K562 (cell line): ENCODE data around the gene EIF3K. TPM values are rescaled to one million over a fixed set of nuclear protein-coding genes. Genes with fewer than 3 reads are reported as not detected.

Experiments used
- ATAC-seq: fragments of 200-7000 bp; cut with Tn5 transposase; 3 replicates; pipeline ENCODE4 v1.9.1; 2020; ENCODE audit warnings: moderate library complexity
- BruUV-seq: library from RNA; stranded (reverse); fragments of 400-500 nt; replicated peaks from 2 replicates; lab custom pipeline; 2021; lab: Mats Ljungman, UMichigan
- CTCF ChIA-PET: fragments of 300-600 bp; formaldehyde crosslinking; extraction: SDS; loops from one replicate; lab custom pipeline; 2021; ENCODE audit warnings: low intra/inter-chr PET ratio; lab: Yijun Ruan, JAX
- POLR2A ChIA-PET: fragments of 300-600, 350-650 bp; sonication (Branson Sonifier 250); formaldehyde crosslinking; extraction: SDS; loops from one replicate; lab custom pipeline; 2021; ENCODE audit warnings: antibody characterized with exemption, inconsistent platforms; lab: Yijun Ruan, JAX
- DNase-seq, 4 experiments: peaks; one replicate each; pipeline versions ENCODE4 v3.0.0 to v3.0.0-alpha.2; 2011 to 2018; ENCODE audit warnings: low spot score in 3 of 4, mixed read lengths in 3 of 4; ENCODE audit errors: extremely low read depth in 1 of 4
- FAIRE-seq: peaks from 2 replicates; lab custom pipeline; 2011; peaks lifted over from hg19 to GRCh38; lab: Jason Lieb, UNC
- H2AFZ ChIP-seq: 2 replicates; pipeline ENCODE4 v1.6.0; 2011; ENCODE audit warnings: low read depth, low read length, control low read depth, inconsistent platforms
- H3K27ac ChIP-seq: fragments of 200-600 bp; 3 replicates; pipeline ENCODE4 v1.8.0; 2011; ENCODE audit warnings: low read depth, mild to moderate bottlenecking, control low read depth, inconsistent platforms, low read length, moderate library complexity, mixed read lengths; ENCODE audit errors: extremely low read depth
- H3K27me3 ChIP-seq, 2 experiments: fragments of 300-600 bp in 1 of 2; 2 replicates in 1 of 2; 3 replicates in 1 of 2; pipeline versions ENCODE4 v1.6.0 to v1.8.0; 2011; ENCODE audit warnings: inconsistent platforms in 2 of 2, low read length in 2 of 2, mild to moderate bottlenecking in 1 of 2, mixed read lengths in 1 of 2, moderate library complexity in 1 of 2; ENCODE audit not compliant: control insufficient read depth in 2 of 2, insufficient read depth in 2 of 2
- H3K36me3 ChIP-seq: fragments of 300-600 bp; 3 replicates; pipeline ENCODE4 v1.8.0; 2011; ENCODE audit warnings: mild to moderate bottlenecking, low read length, inconsistent platforms; ENCODE audit not compliant: control insufficient read depth, insufficient read depth
- H3K4me1 ChIP-seq, 2 experiments: fragments of 200-600 bp in 1 of 2; replicated peaks in 1 of 2; 2 replicates in 1 of 2; 3 replicates in 1 of 2; pipeline versions ENCODE4 v1.5.1 to v1.8.0; 2011; ENCODE audit warnings: inconsistent platforms in 2 of 2, low read length in 2 of 2, mild to moderate bottlenecking in 1 of 2, mixed read lengths in 1 of 2, moderate library complexity in 1 of 2; ENCODE audit not compliant: control insufficient read depth in 2 of 2, insufficient read depth in 2 of 2
- H3K4me2 ChIP-seq: 2 replicates; pipeline ENCODE4 v1.6.1; 2011; ENCODE audit warnings: low read length, control low read depth, inconsistent platforms, mixed read lengths; ENCODE audit not compliant: insufficient read depth
- H3K4me3 ChIP-seq: fragments of 200-600 bp; sonication (generic), shearing (Covaris generic); 2 replicates; pipeline ENCODE4 v1.5.1; 2016; ENCODE audit warnings: control low read depth, inconsistent platforms
- H3K79me2 ChIP-seq: fragments of 200-600 bp; 3 replicates; pipeline ENCODE4 v1.8.0; 2011; ENCODE audit warnings: low read length, inconsistent platforms; ENCODE audit not compliant: control insufficient read depth, insufficient read depth
- H3K9ac ChIP-seq, 2 experiments: 2 replicates each; pipeline versions ENCODE4 v1.6.0 to v1.6.1; 2011; ENCODE audit warnings: low read depth in 2 of 2, low read length in 2 of 2, control low read depth in 1 of 2, inconsistent platforms in 1 of 2, mild to moderate bottlenecking in 1 of 2, mixed read lengths in 1 of 2; ENCODE audit not compliant: insufficient read depth in 1 of 2
- H3K9me1 ChIP-seq: one replicate; pipeline ENCODE4 v1.6.0; 2011; ENCODE audit warnings: inconsistent platforms, mild to moderate bottlenecking, low read length, moderate library complexity; ENCODE audit not compliant: control insufficient read depth, insufficient read depth
- H3K9me3 ChIP-seq: replicated peaks from 2 replicates; pipeline ENCODE4 v1.5.1; 2011; ENCODE audit warnings: low read depth, low read length, inconsistent platforms; ENCODE audit not compliant: control insufficient read depth, insufficient read depth
- H4K20me1 ChIP-seq: replicated peaks from 2 replicates; pipeline ENCODE4 v1.6.1; 2011; ENCODE audit warnings: low read length, inconsistent platforms, mixed read lengths; ENCODE audit not compliant: control insufficient read depth, insufficient read depth
- CHD1 ChIP-seq: fragments of 200-600 bp; sonication (generic); IDR thresholded peaks from one replicate; pipeline ENCODE4 v1.6.1; 2012; ENCODE audit warnings: mild to moderate bottlenecking, moderate library complexity, low read length, inconsistent platforms
- GATAD2B ChIP-seq: fragments of 450-650 bp; IDR thresholded peaks from 2 replicates; pipeline ENCODE4 v1.6.1; 2017; ENCODE audit warnings: mild to moderate bottlenecking, borderline replicate concordance
- NFE2L1 ChIP-seq: fragments of 450-650 bp; IDR thresholded peaks from 2 replicates; pipeline ENCODE4 v1.6.1; 2016; ENCODE audit warnings: missing genetic modification characterization, low read depth, mild to moderate bottlenecking, missing compliant biosample characterization, moderate library complexity, borderline replicate concordance
- TBL1XR1 ChIP-seq, 2 experiments: IDR thresholded peaks; 2 replicates each; pipeline ENCODE4 v1.6.1; 2012; ENCODE audit warnings: improper control_type of control experiment in 2 of 2, low read length in 2 of 2, mild to moderate bottlenecking in 1 of 2
- TFE3 ChIP-seq: fragments of 450-650 bp; formaldehyde crosslinking; IDR thresholded peaks from 2 replicates; pipeline ENCODE4 v1.4.0; 2020; ENCODE audit warnings: mild to moderate bottlenecking, mixed read lengths
- ZBTB5 ChIP-seq: fragments of 450-650 bp; IDR thresholded peaks from 2 replicates; pipeline ENCODE4 v1.6.1; 2017; ENCODE audit warnings: antibody characterized with exemption
- ZNF445 ChIP-seq: fragments of 250-450 bp; sonication (Bioruptor Pico); IDR thresholded peaks from 2 replicates; pipeline ENCODE4 v1.4.0; 2020; ENCODE audit warnings: low read depth, mild to moderate bottlenecking, moderate library complexity
- WGBS: fragments of 100-300 bp; shearing (Covaris generic); methylation state at CpG from one replicate; pipeline ENCODE4 v1.1.6; 2016; ENCODE audit warnings: low coverage, mixed read lengths; ENCODE audit not compliant: insufficient coverage; ENCODE audit errors: missing lambda C conversion rate; 5-methylcytosine and 5-hydroxymethylcytosine counted together
- in situ Hi-C: fragments of 300-500 bp; cut with MboI; formaldehyde crosslinking; loops from 4 replicates; pipeline ENCODE4 v1.15.0; 2018; ENCODE audit warnings: inconsistent platforms, mixed read lengths
- intact Hi-C: fragments of 100-400 bp; cut with micrococcal nuclease; formaldehyde crosslinking; loops from 2 replicates; pipeline ENCODE4 v1.14.2; 2022
- polyA plus RNA-seq, 8 experiments: library from polyadenylated mRNA; depleted of rRNA in 4 of 8; stranded (reverse) in 5 of 8; unstranded in 3 of 8; fragments of >200 nt; fragmentation: Nextera tagmentation in 2 of 8; fragmentation: Illumina TruSeq in 1 of 8; extraction: Ambion mirVana in 2 of 8; extraction: Trizol in 1 of 8; gene quantifications; 2 replicates each; pipeline versions ENCODE4 v1.2.1 to v1.2.3, GENCODE V29; 2011 to 2014; ENCODE audit warnings: inconsistent platforms in 1 of 8, missing spikeins in 1 of 8
- total RNA-seq, 7 experiments: library from RNA; depleted of rRNA in 6 of 7; stranded (reverse); fragments of >200 nt in 6 of 7; fragmentation: Illumina TruSeq in 2 of 7; extraction: Trizol in 2 of 7; gene quantifications; 2 replicates each; pipeline versions ENCODE4 v1.2.1 to v1.2.3, GENCODE V29; 2011 to 2021; ENCODE audit warnings: low replicate concordance in 1 of 7
- TF ChIP-seq, protein P1 (sequence below): sonication (generic); formaldehyde crosslinking; IDR thresholded peaks from 2 replicates; pipeline ENCODE4 v1.8.0; 2022; ENCODE audit warnings: missing genetic modification reagents, mild to moderate bottlenecking, borderline replicate concordance

The EIF3K gene
- total and polyA plus RNA-seq, 9 of the 15 experiments (the other 6 are each of a cell fraction or from before 2014, with no cell fraction given), result 387 to 1,827 (median 733) TPM

DNA sequence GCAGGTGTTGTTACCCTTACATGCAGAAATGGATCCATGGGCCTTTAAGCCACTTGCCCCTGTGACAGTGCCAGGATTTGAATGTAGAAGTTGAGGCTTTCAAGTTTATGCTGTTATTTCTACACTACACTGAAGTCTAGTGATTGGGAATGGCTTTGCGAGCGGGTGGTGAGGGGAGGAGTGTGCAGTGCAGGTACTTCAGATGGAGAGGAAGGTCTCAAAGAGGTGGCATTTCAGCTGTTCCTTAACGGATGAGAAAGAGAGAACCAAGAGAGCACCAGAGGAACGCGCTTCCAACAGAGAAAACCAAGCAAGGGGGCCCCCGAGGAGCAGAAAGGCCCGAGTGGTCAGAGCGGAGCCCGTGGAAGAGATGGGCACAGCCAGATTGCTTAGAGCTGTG lies 41.7 kb downstream of the EIF3K start:
- H3K4me3 ChIP-seq, result no peak overlapping the region
- peaks cover 9% of the 10 kb centered on the region for H3K9me1 ChIP-seq
- no peak for TF ChIP-seq TBL1XR1 (IDR thresholded peaks at IDR 0.05; ENCODE audit: low read length in 2 of 2)
- no peak for TF ChIP-seq GATAD2B
- no peak for TF ChIP-seq ZNF445 (CRISPR knock-in tag)
- no peak overlapping the region; the same call in 2 of the 3 replicates for H3K27ac ChIP-seq
- peaks cover 70% of the 10 kb centered on the region for H3K36me3 ChIP-seq
- 94% methylated on average over 9 of the region's 9 CpGs for WGBS
- CTCF ChIA-PET, result no interaction called here
- DNase-seq (no peak), FAIRE-seq (no peak), ATAC-seq (no peak)
- POLR2A ChIA-PET, result interaction anchor here (2.9 to 5.2 kb wide), 3 partner anchors 10 to 15 kb away, joined by 17 to 31 read pairs (median 18); partner anchors contain the start of gene ACTN4
- no peaks in the 10 kb centered on the region for H3K9me3 ChIP-seq
- intact Hi-C loops, result no loop called here
- in situ Hi-C loops, result no loop called here
- H3K9ac ChIP-seq, result no peak overlapping the region
- peaks cover 33 to 68% of the 10 kb centered on the region in 2 experiments for H3K4me1 ChIP-seq
- no peaks in the 10 kb centered on the region for H3K27me3 ChIP-seq
- H4K20me1 ChIP-seq, result peaks cover 63% of the 10 kb centered on the region
- H2AFZ ChIP-seq, result no peak overlapping the region
- no TSS peak for BruUV-seq
- no peak overlapping the region for H3K4me2 ChIP-seq
- H3K79me2 ChIP-seq, result peaks cover 97% of the 10 kb centered on the region

DNA sequence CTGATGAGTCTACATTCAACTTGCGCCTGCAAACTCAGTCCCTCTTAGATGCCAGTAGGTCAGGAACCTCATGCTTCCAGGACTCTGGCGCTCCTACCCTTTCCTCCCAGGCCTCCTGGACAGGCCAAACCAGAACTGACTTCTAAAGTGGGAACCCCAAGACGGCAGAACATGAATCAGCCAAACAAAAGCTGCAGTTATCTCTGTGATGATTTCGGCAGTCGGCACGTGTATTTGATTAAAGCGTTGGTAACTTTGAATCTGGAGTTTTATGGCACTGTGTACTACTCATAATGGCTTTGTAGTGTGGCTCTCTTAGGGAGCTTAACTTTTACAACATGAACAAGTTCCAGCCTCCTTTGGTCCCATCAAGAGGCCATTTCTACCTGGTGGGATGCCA lies 42.1 kb downstream of the EIF3K start:
- no peak overlapping the region for H3K4me3 ChIP-seq
- no peak for ATAC-seq
- no TSS peak for BruUV-seq
- WGBS, result 63% methylated on average over 7 of the region's 7 CpGs
- in situ Hi-C loops (no loop called here), intact Hi-C loops (no loop called here)
- no peak for DNase-seq
- H3K4me2 ChIP-seq, result no peak overlapping the region
- peaks cover 37 to 72% of the 10 kb centered on the region in 2 experiments for H3K4me1 ChIP-seq
- peaks cover 97% of the 10 kb centered on the region for H3K79me2 ChIP-seq
- H3K9me1 ChIP-seq, result peaks cover 9% of the 10 kb centered on the region
- no peaks in the 10 kb centered on the region for H3K27me3 ChIP-seq
- H2AFZ ChIP-seq, result no peak overlapping the region
- no peak overlapping the region for H3K9ac ChIP-seq
- no peak overlapping the region; the same call in 2 of the 3 replicates for H3K27ac ChIP-seq
- ChIA-PET POLR2A (interaction anchor here (2.9 to 5.2 kb wide), 2 partner anchors 10 to 14 kb away, joined by 18 to 31 read pairs; no protein-coding TSS in a partner anchor), CTCF (no interaction called here)
- no peaks in the 10 kb centered on the region for H3K9me3 ChIP-seq
- peaks cover 63% of the 10 kb centered on the region for H4K20me1 ChIP-seq
- peaks cover 68% of the 10 kb centered on the region for H3K36me3 ChIP-seq
- no peak for FAIRE-seq
- TF ChIP-seq TFE3 (no peak), NFE2L1 (tag) (no peak), ZBTB5 (no peak), CHD1 (no peak)
- TF ChIP-seq, protein P1, sequence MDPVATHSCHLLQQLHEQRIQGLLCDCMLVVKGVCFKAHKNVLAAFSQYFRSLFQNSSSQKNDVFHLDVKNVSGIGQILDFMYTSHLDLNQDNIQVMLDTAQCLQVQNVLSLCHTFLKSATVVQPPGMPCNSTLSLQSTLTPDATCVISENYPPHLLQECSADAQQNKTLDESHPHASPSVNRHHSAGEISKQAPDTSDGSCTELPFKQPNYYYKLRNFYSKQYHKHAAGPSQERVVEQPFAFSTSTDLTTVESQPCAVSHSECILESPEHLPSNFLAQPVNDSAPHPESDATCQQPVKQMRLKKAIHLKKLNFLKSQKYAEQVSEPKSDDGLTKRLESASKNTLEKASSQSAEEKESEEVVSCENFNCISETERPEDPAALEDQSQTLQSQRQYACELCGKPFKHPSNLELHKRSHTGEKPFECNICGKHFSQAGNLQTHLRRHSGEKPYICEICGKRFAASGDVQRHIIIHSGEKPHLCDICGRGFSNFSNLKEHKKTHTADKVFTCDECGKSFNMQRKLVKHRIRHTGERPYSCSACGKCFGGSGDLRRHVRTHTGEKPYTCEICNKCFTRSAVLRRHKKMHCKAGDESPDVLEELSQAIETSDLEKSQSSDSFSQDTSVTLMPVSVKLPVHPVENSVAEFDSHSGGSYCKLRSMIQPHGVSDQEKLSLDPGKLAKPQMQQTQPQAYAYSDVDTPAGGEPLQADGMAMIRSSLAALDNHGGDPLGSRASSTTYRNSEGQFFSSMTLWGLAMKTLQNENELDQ, result no peak
